GM12872 (cell line): Measurements from ENCODE around the gene CORO2B.

Experiments used
- TF ChIP-seq, protein P1 (sequence below): IDR thresholded peaks from 3 replicates; pipeline ENCODE4 v1.5.1; 2011; ENCODE audit warnings: low read depth, mild to moderate bottlenecking, low read length, moderate library complexity; ENCODE audit not compliant: insufficient read depth

The CORO2B gene

GRCh38 chr15:68587769-68588385 is 9.1 kb downstream of the CORO2B start:
- TF ChIP-seq, protein P1, sequence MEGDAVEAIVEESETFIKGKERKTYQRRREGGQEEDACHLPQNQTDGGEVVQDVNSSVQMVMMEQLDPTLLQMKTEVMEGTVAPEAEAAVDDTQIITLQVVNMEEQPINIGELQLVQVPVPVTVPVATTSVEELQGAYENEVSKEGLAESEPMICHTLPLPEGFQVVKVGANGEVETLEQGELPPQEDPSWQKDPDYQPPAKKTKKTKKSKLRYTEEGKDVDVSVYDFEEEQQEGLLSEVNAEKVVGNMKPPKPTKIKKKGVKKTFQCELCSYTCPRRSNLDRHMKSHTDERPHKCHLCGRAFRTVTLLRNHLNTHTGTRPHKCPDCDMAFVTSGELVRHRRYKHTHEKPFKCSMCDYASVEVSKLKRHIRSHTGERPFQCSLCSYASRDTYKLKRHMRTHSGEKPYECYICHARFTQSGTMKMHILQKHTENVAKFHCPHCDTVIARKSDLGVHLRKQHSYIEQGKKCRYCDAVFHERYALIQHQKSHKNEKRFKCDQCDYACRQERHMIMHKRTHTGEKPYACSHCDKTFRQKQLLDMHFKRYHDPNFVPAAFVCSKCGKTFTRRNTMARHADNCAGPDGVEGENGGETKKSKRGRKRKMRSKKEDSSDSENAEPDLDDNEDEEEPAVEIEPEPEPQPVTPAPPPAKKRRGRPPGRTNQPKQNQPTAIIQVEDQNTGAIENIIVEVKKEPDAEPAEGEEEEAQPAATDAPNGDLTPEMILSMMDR, result no peak

DNA sequence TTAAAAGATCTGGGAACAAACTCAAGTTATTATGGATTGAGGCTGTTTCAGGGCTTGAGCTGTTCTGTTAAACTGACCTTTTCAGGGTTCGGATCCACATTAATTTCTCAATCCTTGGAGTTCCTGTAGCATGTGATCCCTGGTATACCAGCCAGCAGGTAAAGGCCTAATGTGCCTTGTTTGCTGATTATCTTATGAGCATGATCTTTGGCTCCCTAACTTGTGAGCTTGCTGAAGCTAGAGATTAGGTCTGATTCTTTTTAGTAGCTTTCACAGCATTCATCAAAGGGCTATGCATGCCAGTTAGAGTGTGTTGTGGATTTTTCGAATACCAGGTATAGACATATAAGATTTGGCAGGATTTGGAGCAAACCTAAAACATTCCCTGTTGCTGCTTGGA is 10.3 kb downstream of the CORO2B start:
- TF ChIP-seq, protein P1, result no peak

- TF ChIP-seq, protein P1, result no peak
Observed at GRCh38 chr15:68589783-68590710, 11.3 kb downstream of the CORO2B start.

GRCh38 chr15:68590721-68591389 is 12.1 kb downstream of the CORO2B start:
- TF ChIP-seq, protein P1, result no peak

GRCh38 chr15:68592054-68592453 is 13.3 kb downstream of the CORO2B start:
- TF ChIP-seq, protein P1, result no peak

DNA sequence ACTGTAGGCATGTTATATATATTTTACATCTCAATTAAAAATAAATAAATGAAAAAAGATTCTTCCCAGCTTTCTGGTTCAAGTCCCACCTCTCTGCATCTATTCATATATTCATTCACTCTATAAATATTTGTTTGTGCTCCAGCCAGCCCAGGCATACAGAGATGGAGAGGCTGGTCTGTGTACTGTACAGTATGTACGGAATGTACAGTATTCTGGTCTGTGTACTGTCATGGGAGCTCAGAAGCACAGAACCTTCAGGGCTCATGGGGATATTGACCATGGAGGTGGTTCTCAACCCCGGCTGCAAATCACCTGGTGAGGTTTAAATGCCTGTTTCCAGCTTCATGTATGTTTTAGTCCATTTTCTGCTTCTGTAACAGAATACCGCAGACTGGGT is 13.8 kb downstream of the CORO2B start:
- TF ChIP-seq, protein P1, result no peak

DNA sequence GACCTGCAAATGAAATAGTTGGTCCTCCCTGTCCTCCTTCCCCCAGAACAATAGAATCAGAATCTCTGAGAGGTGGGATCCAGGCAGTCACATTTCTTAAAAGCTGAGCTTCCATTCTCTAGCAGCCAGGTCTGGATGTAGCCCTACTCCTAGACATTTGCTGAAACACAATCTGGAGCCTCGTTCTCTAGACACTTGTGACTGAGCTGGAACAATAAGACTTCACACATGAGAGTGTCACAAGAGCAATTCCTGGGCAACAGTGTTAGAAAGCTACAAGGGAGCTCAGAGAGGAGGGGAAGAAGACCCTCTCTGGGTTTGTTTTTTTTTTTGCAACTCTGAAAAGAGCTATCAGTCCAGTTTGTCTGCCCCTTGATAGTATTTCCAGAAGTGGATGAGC is 14.5 kb downstream of the CORO2B start:
- TF ChIP-seq, protein P1, result no peak
